Frontal cortex (tissue), 4 donors: ENCODE results near the gene ARHGAP26. TPM values are rescaled to one million over a fixed set of nuclear protein-coding genes. Genes with fewer than 3 reads are reported as not detected.

Experiments used
- DNase-seq, 2 donors: peaks; one replicate each; pipeline ENCODE4 v3.0.0; 2012; ENCODE audit warnings: low spot score in 2 of 2
- FAIRE-seq: peaks from 2 replicates; lab custom pipeline; 2012; peaks lifted over from hg19 to GRCh38; lab: Jason Lieb, UNC
- total RNA-seq: library from RNA; depleted of rRNA; stranded (reverse); fragments of >200 nt; gene quantifications from one replicate; pipeline ENCODE4 v1.2.3, GENCODE V29; 2014
- donor health status: control.
- donor health status: control.
- donor health status: control.

Gene ARHGAP26
- total RNA-seq, 1 donor from 2014 or later: 7.3 TPM

GRCh38 chr5:143231416-143231815 lies 461.2 kb downstream of the ARHGAP26 start:
- no peak for DNase-seq
- no peak for FAIRE-seq

- DNase-seq (no peak), FAIRE-seq (no peak)
These were observed 462.0 kb downstream of the ARHGAP26 start for GRCh38 chr5:143231973-143232812.

GRCh38 chr5:143233031-143233430 lies 462.9 kb downstream of the ARHGAP26 start:
- FAIRE-seq: no peak
- DNase-seq: no peak

GRCh38 chr5:143234162-143234842 lies 464.1 kb downstream of the ARHGAP26 start:
- no peak for FAIRE-seq

GRCh38 chr5:143235423-143235822 lies 465.2 kb downstream of the ARHGAP26 start:
- FAIRE-seq (no peak), DNase-seq (no peak)

More at GRCh38 chr5:143234162-143234842, 464.1 kb downstream of the ARHGAP26 start:
- no peak for DNase-seq

- FAIRE-seq (no peak), DNase-seq (no peak)
These were observed 466.5 kb downstream of the ARHGAP26 start for GRCh38 chr5:143236682-143237081.

GRCh38 chr5:143237664-143238063 lies 467.5 kb downstream of the ARHGAP26 start:
- FAIRE-seq (no peak), DNase-seq (no peak)

- DNase-seq (no peak), FAIRE-seq (no peak)
These were observed 468.4 kb downstream of the ARHGAP26 start for GRCh38 chr5:143238620-143239019.

- FAIRE-seq (no peak), DNase-seq (no peak)
These were observed 469.8 kb downstream of the ARHGAP26 start for GRCh38 chr5:143239882-143240518.

- DNase-seq (no peak), FAIRE-seq (no peak)
These were observed 471.7 kb downstream of the ARHGAP26 start for GRCh38 chr5:143241892-143242291.

GRCh38 chr5:143243103-143243502 lies 472.9 kb downstream of the ARHGAP26 start:
- FAIRE-seq (no peak), DNase-seq (no peak)

- DNase-seq (no peak), FAIRE-seq (no peak)
These were observed 474.0 kb downstream of the ARHGAP26 start for GRCh38 chr5:143244000-143244736.

GRCh38 chr5:143244990-143245389 lies 474.8 kb downstream of the ARHGAP26 start:
- DNase-seq: no peak
- FAIRE-seq: no peak

GRCh38 chr5:143245929-143246561 lies 475.9 kb downstream of the ARHGAP26 start:
- FAIRE-seq (no peak), DNase-seq (no peak)

GRCh38 chr5:143247134-143247815 lies 477.1 kb downstream of the ARHGAP26 start:
- no peak for FAIRE-seq

GRCh38 chr5:143248391-143248790 lies 478.2 kb downstream of the ARHGAP26 start:
- no peak for FAIRE-seq

More at GRCh38 chr5:143247134-143247815, 477.1 kb downstream of the ARHGAP26 start:
- DNase-seq: no peak

GRCh38 chr5:143248822-143249579 lies 478.8 kb downstream of the ARHGAP26 start:
- no peak for DNase-seq
- FAIRE-seq: no peak

More at GRCh38 chr5:143248391-143248790, 478.2 kb downstream of the ARHGAP26 start:
- DNase-seq: no peak

- DNase-seq: no peak
- no peak for FAIRE-seq
These were observed 479.7 kb downstream of the ARHGAP26 start for GRCh38 chr5:143249851-143250250.
